ENCODE data around the gene FAH.
A peak's percentile ranks its signal among the peaks of the same experiment; 100 is the strongest.

Gene FAH

DNA sequence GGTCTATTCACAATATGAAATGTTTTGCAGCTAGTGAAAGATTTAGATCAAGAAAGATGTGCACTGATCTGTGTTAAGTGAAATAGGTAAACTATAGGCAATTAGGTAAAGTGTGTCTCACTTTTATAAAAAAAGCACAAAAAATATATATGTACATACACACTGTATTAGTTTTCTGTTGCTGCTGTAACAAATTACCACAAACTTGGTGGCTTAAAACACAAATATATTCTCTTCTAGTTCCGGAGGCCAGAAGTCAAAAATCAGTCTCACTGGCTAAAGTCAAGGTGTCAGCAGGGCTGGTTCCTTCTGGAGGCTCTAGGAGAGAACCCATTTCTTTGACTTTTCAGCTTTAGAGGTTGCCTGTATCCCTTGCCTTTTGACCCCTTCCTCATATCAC is 11.1 kb downstream of the FAH start:
- peak; percentile 38 for DNase-seq
- in situ Hi-C loops (cut with MboI; ENCODE audit: low pct_unique_long_range_greater_than_20kb, low sequenced_read_pairs), result loop anchor here (25.0 kb wide), 1 partner anchor 277 kb away; the partner anchor contains the start of gene MTHFS

GRCh38 chr15:80167936-80168335 is 15.1 kb downstream of the FAH start:
- in situ Hi-C loops (cut with MboI; ENCODE audit: low pct_unique_long_range_greater_than_20kb, low sequenced_read_pairs), result loop anchor here (25.0 kb wide), 1 partner anchor 281 kb away; the partner anchor contains the start of gene MTHFS
- no peak for DNase-seq

DNA sequence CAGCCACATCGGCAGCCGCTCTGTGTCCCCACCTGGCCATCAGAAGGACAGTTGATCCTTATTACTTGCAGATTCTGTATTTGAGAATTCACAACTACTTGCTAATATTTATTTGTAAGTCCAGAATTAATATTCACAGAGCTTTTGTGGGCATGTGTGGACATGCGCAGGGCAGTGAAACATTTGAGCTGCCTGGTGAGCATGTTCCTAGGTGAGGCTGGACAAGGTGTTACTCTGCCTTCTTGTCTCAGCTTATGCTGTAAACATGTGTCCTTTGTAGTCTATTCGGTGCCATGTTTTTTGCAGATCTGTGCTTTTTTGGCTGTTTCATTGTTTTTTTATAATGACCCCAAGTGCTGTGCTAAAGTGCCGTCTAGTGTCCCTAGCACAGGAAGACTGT is 15.6 kb downstream of the FAH start:
- no peak for DNase-seq
- in situ Hi-C loops (cut with MboI; ENCODE audit: low pct_unique_long_range_greater_than_20kb, low sequenced_read_pairs), result loop anchor here (25.0 kb wide), 1 partner anchor 281 kb away; the partner anchor contains the start of gene MTHFS

DNA sequence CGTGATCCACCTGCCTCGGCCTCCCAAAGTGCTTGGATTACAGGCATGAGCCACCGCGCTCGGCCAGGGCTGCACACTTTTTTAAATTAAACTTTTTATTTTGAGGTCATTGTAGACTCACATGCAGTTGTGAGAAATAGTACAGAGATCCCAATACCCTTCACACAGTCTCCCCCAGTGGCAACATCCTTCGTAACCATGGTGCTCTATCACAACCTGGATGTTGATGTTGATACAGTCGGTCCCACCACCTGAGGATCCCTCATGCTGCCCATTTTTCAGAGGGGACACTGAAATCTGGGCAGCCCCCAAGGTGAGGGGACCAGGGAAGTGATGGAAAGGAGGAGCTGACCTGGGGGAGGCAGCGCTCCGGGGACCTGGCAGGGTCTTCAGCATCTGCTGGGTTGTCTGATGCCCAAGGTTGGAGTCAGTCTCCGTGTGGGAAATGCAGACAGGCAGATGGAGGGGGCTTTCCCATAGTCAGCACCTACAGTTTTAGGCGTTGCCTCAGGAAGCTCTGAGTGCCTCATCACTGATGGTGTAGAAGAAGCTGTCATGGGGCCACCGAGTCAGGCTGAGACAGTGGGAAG is 17.1 kb downstream of the FAH start:
- in situ Hi-C loops (cut with MboI; ENCODE audit: low pct_unique_long_range_greater_than_20kb, low sequenced_read_pairs), result loop anchor here (25.0 kb wide), 1 partner anchor 283 kb away; the partner anchor contains the start of gene MTHFS
- no peak for DNase-seq

DNA sequence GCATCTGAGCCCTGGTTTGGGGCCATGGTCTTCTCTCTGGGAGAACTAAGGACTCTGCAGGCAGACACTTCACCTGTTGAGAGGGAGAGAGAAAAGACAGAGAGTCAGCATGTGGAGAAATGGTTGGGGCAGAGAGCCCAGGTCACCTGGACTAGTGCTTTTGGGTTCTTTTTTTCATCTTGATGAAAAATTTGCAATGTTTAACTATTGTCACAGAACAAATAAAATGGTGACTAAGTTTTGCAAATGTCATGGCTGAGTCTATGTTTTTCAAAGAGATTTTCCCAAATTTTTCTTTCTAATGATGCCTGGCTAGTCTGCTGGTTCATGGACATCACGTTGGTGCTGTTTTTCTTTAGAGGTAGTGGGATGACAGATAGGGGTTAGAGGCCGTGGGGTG is 17.8 kb downstream of the FAH start:
- in situ Hi-C loops (cut with MboI; ENCODE audit: low pct_unique_long_range_greater_than_20kb, low sequenced_read_pairs), result loop anchor here (25.0 kb wide), 1 partner anchor 283 kb away; the partner anchor contains the start of gene MTHFS
- DNase-seq, result no peak

- in situ Hi-C loops (cut with MboI; ENCODE audit: low pct_unique_long_range_greater_than_20kb, low sequenced_read_pairs), result loop anchor here (25.0 kb wide), 1 partner anchor 284 kb away; the partner anchor contains the start of gene MTHFS
- DNase-seq, result no peak
Observed at GRCh38 chr15:80171787-80172186, 19.0 kb downstream of the FAH start.

GRCh38 chr15:80172401-80172800 is 19.6 kb downstream of the FAH start:
- in situ Hi-C loops (cut with MboI; ENCODE audit: low pct_unique_long_range_greater_than_20kb, low sequenced_read_pairs), result loop anchor here (25.0 kb wide), 1 partner anchor 285 kb away; the partner anchor contains the start of gene MTHFS
- DNase-seq, result no peak

DNA sequence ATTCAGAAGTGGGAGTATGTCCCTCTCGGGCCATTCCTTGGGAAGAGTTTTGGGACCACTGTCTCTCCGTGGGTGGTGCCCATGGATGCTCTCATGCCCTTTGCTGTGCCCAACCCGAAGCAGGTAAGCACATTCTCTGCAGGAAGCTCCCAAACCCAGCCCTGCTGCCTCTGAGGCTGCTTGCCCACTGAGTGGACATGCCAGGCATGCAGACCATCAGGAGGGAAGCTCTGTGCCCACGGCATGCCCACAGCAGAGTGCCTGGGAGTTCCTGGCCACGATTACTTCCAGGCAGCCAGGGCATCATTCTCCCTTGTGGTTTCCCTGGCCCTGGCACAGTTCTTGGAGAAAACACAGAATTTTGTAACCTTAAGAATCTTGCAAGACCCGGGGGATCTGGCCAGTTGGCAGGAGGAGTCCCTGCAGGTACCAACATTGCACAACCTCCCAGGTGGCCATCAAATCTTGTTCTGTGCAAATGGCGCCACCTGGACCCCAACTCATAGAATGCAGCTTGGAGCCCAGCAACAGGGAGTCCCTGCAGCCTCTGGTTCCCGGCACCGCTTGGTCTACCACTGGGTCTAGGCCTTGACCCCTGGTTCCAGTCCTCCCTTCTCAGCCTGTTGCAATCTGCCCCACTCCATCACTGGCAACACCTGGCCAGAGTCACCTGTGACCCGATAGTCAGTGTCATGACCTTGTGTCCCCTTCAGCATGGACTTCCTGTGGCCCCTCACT is 20.4 kb downstream of the FAH start:
- in situ Hi-C loops (cut with MboI; ENCODE audit: low pct_unique_long_range_greater_than_20kb, low sequenced_read_pairs), result loop anchor here (25.0 kb wide), 1 partner anchor 286 kb away; the partner anchor contains the start of gene MTHFS
- peak; percentile 84 for DNase-seq

DNA sequence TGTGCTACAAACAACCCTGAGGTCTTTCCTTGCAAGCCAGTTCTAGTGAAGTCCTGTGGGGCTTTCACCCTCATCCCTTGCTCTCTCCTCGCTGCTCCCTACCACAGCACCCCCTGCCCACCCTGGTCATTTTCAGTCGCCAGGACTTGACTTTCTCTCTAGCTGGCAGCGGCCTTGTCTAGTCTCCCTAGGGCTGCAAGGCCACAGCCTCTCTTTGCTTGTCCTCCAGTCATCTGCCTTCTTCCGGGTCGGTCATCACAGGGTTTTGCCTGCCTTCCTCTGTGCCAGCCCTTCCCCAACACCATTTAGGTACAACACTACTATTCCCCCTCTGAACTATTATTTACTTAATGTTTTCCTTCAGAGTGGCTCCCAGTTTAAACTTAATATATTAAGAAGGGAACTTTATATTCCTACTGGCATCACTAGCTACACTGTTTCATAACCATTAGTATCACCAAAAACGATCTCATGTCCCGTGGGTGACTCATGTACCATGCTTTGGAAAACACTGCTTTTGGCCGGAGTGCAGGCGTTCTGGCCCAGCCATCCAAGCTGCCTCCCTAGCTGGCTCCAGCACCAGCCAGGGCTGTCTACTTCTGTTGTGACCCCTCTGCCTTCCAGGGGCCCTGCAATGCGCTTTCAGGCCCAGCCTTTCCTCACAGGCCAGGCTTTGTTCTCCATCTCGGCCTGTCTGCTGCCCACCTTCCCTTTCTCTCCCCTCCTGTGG is 21.4 kb downstream of the FAH start:
- no peak for DNase-seq
- in situ Hi-C loops (cut with MboI; ENCODE audit: low pct_unique_long_range_greater_than_20kb, low sequenced_read_pairs), result loop anchor here (25.0 kb wide), 1 partner anchor 287 kb away; the partner anchor contains the start of gene MTHFS

- DNase-seq, result no peak
- in situ Hi-C loops (cut with MboI; ENCODE audit: low pct_unique_long_range_greater_than_20kb, low sequenced_read_pairs), result no loop called here
Observed at GRCh38 chr15:80175436-80175835, 22.6 kb downstream of the FAH start.

GRCh38 chr15:80176443-80176842 is 23.6 kb downstream of the FAH start:
- in situ Hi-C loops (cut with MboI; ENCODE audit: low pct_unique_long_range_greater_than_20kb, low sequenced_read_pairs), result no loop called here
- DNase-seq, result no peak

- no peak for DNase-seq
- in situ Hi-C loops (cut with MboI; ENCODE audit: low pct_unique_long_range_greater_than_20kb, low sequenced_read_pairs), result no loop called here
Observed at GRCh38 chr15:80177156-80177555, 24.4 kb downstream of the FAH start.

DNA sequence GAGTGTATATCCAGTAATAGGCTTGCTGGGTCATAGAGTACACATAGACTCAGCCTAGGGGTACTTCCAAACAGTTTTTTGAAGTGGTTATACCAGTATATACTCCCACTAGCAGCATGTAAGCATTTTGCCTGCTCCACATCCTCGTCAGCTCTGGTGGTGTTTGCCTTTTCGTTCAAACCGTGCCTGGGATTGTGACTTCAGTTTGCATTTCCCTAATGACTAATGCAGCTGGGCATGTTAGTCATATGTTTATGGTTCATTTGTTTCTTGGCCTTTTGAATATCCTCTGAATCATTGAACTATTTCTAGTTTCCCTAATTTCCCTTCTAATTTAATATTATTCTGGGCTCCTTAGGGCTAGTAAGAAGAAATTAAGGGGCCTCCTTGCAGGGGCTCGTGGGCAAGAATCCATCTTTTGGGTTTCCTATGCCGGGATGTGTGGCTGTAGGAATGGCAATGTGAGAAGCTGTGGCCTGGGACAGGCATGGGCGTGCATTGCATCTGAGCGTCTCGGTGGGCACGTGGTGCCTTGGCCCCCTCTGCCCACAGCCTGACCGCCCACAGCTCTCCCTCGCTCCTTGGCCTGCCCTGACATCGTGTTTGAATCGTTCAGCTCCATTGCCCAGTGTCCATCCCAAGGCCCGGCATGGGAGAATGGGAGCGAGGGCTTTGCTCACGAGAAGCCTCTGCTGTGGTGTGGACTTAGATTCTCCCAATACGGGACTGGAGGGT is 26.4 kb downstream of the FAH start:
- DNase-seq, result no peak
- in situ Hi-C loops (cut with MboI; ENCODE audit: low pct_unique_long_range_greater_than_20kb, low sequenced_read_pairs), result no loop called here

DNA sequence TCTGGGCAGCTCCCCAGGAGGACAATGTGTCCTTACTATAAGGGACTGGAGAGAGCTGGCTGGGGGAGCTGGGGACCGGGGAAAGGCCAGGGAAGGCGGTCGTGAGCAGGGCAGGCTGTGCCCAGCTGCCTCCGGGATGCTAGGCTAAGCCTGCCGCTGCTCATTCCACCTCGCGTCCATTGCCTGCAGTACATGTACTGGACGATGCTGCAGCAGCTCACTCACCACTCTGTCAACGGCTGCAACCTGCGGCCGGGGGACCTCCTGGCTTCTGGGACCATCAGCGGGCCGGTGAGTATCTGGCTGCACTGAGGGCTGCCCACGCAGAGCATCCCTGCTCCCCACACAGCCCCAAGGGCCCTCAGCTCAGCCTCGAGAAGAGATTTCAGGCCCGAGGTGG is 27.1 kb downstream of the FAH start:
- no peak for DNase-seq
- in situ Hi-C loops (cut with MboI; ENCODE audit: low pct_unique_long_range_greater_than_20kb, low sequenced_read_pairs), result no loop called here

GRCh38 chr15:80180468-80180867 is 27.7 kb downstream of the FAH start:
- in situ Hi-C loops (cut with MboI; ENCODE audit: low pct_unique_long_range_greater_than_20kb, low sequenced_read_pairs), result no loop called here
- DNase-seq, result no peak

DNA sequence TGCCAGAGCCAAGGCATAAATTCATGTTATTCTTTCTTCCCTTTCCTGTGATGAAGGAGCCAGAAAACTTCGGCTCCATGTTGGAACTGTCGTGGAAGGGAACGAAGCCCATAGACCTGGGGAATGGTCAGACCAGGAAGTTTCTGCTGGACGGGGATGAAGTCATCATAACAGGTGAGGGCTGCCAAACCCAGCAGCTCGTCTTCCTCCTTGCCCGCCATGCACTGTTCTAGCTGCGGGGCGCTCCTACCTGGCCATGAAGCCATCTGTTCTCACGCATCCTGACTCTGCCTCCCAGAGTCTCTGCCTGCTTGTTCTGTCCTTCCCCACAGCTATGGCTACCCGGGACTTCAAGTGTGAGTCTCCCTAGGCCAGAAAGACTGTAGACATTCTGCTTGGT is 28.2 kb downstream of the FAH start:
- in situ Hi-C loops (cut with MboI; ENCODE audit: low pct_unique_long_range_greater_than_20kb, low sequenced_read_pairs), result no loop called here
- DNase-seq, result no peak

DNA sequence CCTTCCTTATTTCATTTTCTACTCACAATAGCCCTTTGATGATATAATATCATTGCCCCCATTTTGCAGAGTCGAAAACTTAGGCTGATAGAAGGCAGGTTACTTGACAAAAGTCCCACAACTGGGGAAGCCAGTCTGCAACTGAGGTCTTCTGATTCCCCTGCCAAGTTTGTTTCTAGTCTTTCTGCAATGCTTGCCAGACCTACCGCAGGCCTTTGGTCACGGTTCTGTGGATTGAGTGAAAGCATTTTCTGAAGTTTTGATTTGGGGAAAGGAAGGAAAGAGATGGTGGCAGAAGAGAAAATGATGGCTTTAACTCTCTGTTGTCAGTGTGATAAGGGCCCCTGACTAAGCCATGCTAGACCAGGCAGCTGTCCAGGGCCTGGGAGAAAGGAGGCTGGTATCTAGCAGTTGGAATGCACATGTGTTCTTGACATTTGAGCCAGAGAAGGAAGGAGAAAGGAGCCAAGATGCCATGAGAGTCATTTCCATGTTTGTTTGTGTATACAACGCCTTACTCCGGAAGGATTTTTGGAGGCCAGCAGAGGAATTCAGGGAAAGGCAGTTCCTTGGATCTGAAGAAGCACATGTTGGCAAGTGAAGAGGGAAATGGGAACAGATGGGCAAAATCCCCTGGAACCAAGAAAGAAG is 29.9 kb downstream of the FAH start:
- no peak for DNase-seq
- in situ Hi-C loops (cut with MboI; ENCODE audit: low pct_unique_long_range_greater_than_20kb, low sequenced_read_pairs), result no loop called here

- in situ Hi-C loops (cut with MboI; ENCODE audit: low pct_unique_long_range_greater_than_20kb, low sequenced_read_pairs), result no loop called here
- DNase-seq, result no peak
Observed at GRCh38 chr15:80183306-80183705, 30.5 kb downstream of the FAH start.

DNA sequence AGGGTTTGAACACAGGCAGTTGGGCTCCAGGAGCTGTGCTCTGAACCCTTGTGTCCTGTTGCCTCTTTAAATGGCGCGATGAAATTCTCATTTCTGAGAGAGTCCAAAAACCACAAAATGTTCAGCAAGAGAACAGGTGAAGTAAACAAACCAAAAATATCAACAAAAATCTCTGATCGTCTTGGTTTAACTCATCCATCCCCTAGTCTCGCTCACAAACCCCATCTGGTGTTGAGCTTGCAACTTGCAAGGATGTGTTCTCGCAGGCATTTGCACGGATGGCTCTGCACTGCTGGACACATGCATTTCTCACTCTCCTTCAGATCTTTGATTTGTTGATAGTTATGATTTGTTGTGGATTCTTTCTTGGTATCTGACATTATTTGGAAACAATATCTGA is 31.1 kb downstream of the FAH start:
- in situ Hi-C loops (cut with MboI; ENCODE audit: low pct_unique_long_range_greater_than_20kb, low sequenced_read_pairs), result no loop called here
- no peak for DNase-seq
